SW 1271 (cell line): ENCODE data around the gene KLC4.
"Not testable (repeated sequence)": the region's sequence is repeated elsewhere in the genome, so short reads cannot be mapped to it uniquely, and the experiment has no call there.

Experiments
- DNase-seq, 2 experiments: peaks; one replicate each; lab custom pipeline; 2025; lab: John Stamatoyannopoulos, UW

Gene KLC4

DNA sequence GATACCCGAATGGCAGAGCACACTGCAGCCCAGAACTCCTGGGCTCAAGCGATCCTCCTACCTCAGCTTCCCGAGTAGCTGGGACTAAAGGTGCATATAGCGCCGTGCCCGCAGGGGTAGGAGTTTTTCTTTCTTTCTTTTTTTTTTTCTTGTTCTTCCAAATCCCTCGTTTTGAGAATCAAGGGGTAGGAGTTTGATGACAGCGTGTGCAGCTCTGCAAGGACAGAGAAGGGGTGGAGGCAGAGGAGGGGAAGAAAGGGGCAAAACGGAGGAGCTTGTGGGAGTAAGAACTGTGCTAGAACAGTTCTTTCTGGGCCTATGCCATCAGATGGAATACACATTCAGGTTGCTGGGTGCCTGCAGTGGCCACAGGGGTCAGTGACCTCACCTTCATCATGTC lies 22.7 kb upstream of the KLC4 start:
- DNase-seq, result no peak

DNA sequence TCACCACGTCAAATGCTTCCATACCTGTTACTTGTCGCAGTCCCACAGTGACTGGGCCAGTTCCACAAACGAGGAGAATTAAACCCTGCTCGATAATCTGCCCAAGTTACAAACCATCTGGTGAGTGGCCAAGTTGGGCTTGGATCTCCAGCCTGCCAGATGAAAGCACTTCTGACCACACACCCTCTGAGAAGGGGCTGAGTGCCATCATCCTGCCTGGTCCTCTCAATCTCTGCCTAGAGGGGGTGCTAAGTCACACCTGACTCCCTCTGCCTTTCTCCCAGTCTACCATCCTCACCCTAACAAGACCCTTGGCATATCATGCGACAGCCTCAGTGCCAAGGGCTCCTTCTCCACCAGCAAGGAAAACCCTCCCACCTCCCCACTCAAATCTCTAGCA lies 22.2 kb upstream of the KLC4 start:
- DNase-seq, result no peak

DNA sequence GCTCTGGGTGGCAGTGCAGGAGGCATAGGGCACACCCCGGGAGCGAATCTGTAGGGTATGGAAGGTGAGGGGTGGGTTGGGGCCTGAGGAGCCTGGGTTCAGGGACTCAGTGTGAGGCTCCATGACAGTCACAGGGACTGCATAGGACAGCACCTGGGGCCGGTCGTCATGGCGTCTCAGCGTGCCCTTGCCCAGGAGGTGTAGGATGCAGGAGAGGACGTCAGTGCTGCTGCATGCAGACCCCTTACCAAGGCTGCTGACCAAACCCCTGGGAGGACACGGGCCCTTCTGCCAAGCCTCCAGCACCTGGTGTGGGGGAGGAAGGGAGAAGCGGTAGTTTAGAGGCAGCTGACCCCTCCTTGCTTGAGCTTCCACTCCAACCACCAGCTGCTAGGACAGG lies 21.7 kb upstream of the KLC4 start:
- DNase-seq, result no peak

DNA sequence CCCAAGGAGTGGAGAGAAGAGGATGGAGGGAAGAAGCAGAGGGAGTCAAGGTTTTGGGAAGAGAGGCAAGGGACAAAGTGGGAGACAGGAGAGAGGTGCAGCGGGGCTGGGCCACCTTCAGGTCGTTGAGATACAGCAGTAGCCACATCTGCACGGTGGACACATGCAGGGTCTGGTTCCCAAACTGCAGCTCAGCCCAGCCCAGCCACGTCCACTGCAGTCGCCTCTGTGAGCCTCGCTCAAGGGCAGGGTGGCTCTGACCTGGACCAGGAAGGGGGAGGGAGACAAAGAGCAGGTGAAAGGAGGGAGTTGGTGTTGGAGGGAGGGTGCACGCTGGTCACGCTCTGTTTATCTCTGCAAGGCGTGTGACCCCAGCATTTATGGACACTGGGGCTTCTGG lies 20.7 kb upstream of the KLC4 start:
- no peak for DNase-seq

DNA sequence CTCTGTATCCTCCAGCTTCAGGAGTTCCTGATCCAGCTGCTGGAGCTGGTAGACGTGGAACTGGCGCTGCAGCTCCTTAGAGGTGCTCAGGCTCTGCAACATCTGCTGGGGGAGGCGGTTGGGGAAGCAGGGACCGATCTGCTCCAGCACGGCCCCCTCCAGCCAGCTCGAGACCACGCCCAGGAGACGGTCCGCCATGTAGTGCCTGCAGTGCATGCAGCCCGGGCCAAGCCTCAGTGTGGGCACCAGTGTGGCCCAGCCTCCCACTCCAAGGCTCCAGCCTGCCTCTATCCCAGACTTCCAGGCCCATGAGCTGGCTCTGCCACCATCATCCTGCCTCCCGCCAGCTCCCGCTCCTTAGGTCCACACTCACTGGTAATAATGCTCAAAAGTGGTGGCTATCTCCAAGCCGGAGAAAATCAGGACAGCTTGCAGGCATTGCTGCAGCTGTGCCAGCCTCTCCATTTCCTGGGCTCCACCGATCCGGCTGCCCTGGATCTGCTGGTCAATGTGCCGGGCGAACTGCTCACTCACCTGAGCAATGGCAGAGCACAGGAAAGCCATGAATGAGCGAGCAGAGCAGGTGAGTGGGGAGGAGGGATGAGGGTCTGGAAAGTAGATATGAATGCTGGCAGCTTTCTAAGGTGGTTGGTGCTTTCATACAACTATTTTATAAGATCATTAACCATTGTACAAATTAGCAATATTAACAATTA lies 18.7 kb upstream of the KLC4 start:
- DNase-seq, result no peak

DNA sequence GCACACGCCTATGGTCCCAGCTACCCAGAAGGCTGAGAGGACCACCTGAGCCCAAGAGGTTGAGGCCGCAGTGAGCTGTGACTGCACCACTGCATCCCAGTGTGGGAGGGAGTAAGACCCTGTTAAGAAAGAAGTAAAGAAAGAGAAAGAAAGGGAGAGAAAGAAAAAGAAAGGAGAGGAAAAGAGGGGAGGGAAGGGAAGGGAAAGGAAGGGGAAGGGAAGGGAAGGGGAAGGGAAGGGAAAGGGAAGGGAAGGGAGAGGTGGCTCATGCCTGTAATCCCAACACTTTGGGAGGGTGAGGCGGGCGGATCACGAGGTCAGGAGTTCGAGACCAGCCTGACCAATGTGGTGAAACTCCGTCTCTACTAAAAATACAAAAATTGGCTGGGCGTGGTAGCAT lies 18.0 kb upstream of the KLC4 start:
- not testable (repeated sequence) for DNase-seq

DNA sequence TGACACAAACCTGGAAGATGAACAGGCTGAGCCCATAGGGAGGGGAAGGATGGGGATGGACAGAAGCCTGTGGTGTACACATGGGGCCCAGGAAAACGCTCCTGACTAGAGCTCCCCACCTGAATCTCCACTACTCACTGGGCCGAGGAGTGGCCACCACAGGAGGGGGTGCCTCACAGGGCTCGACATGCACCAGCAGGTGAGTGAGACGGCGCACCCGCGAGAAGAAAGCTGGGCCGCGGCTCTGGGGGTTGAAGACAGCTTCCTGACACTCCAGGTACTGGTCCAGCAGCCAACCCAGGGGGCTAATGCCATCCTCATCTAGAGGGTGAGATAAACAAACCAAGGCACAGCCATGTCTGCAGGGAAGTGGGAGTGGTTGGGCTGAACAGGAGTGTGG lies 16.1 kb upstream of the KLC4 start:
- no peak for DNase-seq

DNA sequence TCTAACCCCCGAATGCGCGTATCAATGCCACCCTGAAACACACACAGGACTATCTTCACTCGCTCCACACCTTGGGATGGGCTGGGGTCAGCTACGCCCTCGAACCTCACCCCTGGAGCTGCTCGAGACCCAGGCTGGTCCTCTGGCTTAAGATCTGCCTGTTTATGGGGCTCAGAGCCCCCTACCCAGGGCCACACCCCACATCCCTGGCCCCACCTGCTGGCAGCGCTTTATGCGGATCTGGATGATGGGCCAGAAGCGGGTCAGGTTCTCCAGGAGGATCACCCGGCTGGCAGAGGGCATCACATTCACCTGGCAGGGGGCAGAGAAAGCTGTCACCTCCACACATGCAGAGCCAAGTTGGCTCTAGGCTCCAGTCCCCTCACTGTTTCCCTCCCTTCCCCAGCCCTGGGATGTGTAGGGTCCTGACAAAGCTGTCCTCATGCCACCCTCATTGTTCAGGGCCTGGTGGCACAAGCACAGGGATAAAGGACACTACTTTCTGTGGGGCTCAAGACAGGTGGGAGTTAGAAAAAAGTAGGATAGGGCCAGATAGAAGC lies 14.0 kb upstream of the KLC4 start:
- no peak for DNase-seq

DNA sequence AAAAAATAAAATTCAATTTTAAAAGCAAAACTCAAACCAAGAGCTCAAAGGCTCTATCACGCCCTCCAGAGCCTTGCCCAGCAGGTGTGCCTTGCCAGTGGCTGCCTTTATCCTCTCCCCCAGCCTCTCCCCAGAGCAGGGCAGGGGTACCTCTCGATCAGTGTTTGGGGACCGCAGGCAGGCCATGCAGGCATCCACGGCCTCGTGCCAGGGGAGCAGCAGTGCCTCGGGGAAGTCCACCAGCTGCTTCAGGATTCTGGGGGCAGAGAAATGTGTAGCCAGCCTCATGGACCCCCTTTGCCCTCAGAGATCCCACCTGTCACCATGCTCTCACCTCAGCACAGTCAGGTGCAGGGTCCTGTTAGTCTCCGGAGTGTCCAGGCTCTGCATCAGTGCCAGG lies 11.4 kb upstream of the KLC4 start:
- DNase-seq, result no peak

DNA sequence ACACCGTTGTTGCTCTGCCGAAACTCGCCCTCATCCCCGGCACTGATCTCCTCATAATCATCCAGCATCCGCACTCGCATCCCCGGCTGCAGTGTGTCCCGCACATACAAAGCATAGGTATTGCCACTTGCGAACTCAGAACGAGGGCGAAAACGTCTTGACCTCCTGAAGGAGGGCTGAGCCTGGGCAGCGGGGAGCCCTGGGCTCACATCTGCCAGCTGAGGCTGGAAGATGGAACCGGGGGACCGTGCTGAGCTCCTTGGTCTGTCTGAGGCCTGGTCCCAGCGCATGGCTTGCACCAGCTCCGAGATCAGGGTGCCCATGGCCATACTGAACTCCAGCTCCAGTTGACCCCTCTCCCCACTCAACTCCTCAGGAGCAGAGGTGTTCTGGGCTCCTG lies 8.4 kb upstream of the KLC4 start:
- no peak for DNase-seq

DNA sequence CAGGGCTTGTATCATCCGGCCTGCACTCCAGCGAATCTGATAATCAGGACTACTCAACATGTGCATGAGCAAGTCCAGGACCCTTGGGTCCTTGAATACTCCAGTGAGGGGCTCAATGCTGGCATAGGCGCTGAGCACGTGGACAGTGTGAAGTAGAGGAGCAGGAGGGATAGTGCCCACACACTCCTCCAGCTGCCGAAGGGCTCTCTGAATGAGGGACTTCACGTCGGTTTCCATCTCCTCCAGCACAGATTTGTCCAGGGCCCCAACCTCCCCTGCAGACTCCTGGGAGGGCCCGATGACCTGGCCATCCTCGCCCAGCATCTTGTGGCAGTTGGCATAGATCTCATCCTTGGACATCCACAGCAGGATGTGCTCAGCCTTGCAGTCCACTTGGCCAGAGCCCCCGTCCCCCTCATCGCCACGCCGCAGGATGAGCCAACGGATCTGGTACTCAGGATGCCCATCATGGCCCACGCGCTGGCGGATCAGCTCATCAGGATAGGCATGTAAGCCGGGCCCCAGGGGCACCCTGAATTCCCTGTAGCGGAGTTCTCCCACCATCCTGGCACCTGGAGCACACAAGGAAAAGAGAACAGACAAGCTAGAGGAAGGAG lies 7.1 kb upstream of the KLC4 start:
- no peak for DNase-seq

DNA sequence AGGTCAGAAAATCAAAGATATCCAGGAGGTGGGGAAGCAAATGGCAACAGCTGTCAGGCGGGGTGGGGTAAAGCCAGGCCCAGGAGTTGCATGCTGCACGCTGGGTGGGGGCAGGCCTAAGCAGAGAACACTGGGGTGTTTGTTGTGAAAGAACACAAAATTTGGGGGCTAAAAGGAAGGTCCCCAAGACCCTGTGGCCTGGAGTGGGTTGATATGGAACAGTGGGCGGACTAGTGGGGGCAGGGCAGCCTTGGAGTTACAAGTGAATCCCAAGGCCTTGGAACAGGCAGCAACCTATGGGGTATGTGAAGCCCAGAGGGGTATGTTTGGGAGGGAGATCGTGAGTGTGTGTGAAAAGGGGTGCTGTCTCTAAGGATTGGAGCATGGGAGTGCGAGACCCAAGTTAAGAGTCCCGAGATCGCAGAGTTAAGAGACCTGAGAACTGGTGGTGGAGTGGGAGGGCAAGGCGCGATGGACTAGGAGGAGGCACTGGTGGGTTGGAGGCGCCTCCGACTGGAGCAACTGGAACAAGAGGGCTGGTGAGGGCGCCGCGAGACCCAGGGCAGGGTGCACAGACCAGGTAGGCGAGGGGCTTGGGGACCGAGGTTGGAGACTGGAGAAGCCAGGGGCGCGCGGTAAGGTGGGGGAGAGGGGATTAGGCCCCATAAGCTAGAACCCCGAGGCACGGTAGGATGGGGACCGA lies 6.4 kb upstream of the KLC4 start:
- no peak for DNase-seq

DNA sequence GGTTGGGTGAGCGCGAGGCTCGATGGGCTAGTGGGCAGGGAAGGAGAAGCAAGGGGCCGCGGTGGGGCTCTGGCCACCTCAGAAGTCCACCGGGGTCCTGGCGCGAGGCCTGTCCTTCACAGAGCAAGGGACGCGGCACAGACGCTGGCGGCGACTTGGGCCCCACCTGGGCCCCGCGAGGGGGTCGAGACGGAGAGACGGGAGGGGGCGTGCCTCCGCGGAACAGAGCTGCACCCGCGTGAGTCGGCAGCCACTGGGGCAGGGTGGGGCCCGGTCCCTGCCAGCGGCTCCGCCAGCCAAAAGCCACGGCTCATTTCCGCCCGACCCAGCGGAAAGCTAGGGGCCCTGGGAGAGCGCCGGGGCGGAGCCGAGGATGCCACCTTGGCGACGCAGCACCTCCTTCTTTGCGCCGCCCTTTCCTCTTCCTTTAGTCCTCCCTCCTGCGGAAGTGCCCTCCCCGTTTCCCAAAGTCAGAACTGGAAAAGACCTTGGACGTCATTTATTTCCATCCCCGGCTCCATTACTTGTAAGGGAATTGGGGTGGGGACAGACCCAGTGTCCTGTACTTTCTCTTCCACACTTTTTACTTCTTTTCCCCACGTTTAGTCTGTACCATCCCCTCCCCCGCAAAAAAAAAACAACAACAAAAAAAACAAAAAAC lies 5.8 kb upstream of the KLC4 start, which contains the start of gene CUL7:
TSS of gene CUL7 (minus strand) at position 307 of the 661 bp plus-strand sequence. CDS start 1,063 bp downstream, outside the sequence.
- peak; percentile 91 to 95 for DNase-seq

DNA sequence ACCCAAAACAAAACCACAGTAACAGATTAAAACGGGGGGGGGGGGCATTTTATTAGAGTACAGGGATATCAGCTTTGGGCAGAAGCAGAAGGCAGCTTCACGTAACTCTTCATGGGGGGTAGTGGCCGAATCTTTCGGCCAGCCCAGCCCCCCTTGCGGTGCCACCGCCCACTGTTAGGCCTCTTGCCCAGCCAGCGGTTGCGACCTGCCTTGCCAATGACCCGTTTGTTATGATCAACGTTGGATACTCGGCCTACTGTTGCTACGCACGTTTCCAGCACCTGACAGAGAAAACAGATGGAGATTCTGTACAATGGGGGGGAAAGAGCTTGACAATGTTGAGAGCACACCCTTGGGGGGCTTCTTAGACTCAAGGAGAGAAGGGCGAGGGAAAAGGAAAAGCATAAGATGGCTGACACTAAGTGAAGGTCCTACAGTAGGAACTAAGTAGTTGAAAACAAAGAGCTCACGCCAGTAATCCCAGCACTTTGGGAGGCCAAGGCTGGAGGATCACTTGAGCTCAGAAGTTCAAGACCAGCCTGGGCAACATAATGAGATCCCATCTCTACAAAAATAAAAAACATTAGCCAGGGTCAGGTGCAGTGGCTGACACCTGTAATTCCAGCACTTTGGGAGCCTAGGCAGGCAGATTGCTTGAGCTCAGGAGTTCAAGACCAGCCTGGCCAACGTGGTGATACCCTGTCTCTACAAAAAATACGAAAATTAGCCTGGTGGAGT lies 5.1 kb upstream of the KLC4 start:
- no peak for DNase-seq

DNA sequence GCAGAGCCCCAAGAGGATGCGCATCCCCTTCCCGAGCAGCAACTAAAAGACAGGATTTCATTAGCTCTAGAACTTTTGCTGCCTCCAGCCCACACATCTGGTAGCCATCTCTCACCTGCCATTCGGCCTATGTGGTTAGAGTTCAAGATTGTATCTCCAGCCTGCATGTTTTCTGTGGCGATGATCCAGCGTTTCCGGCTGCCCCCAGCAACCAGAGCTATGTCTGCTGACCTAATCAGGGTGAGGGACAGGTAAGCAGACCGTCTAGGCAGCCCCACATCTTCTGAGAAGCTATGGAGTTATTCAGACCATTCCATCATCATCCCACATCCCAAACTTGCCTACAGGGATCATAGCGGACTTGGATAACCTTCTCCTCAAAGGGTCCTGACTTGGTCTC lies 3.5 kb upstream of the KLC4 start:
- DNase-seq, result no peak

DNA sequence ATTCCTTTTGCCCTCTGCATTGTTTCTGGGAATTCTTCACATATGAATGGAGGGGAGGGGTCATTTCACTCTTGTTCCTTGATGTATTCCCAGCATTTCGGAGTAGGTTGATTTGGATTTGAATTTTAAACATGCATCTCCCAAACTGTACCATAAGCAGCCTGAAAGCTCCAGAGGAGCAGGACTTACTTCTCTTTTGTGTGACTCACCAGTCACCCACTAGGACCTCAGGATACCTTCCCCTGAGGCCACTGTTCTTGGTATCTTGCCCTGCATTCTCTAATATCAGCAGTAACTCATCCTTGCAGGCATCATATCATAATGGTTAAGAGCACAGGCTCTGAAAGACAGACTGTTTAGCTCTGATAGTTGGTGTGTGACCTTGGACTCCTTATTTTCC lies 900 bp upstream of the KLC4 start:
- DNase-seq, result no peak

DNA sequence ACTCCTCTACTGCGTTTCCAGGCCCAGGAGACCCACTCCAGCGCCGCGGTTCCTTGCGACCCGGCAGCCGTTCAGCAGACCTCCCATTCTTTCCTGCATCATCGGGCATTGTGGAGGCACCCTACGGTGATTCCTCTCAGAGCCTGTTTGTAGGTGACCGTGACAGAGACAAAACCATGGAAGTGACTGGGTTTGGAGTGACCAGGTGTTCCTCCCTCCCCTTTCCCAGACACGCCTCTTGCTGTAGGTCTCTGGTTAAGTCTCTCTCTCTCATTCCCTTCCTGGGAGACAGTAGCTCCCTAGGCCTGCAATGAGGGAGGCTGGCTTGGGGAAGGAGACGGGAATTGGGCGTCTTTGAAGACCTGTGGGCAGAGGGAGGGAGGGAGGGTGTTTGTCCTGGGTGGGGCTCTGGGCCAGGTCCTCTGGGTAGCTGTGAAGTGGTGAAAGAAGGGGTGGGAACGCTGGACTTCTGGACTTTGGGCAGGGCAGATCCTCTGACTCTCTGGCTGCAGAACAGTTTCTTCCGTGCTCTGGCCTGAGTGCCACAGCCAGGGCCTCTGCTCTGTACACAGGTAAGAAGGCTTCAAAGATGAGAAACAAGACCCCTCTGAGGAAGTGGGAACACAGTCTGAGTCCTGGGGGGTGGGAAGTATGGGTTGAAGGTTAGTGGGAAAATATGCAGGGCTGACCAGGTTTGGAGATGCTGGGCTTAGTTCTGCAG lies 763 bp downstream of the KLC4 start:
- peak in 1 of 2 experiments; percentile 37 for DNase-seq

DNA sequence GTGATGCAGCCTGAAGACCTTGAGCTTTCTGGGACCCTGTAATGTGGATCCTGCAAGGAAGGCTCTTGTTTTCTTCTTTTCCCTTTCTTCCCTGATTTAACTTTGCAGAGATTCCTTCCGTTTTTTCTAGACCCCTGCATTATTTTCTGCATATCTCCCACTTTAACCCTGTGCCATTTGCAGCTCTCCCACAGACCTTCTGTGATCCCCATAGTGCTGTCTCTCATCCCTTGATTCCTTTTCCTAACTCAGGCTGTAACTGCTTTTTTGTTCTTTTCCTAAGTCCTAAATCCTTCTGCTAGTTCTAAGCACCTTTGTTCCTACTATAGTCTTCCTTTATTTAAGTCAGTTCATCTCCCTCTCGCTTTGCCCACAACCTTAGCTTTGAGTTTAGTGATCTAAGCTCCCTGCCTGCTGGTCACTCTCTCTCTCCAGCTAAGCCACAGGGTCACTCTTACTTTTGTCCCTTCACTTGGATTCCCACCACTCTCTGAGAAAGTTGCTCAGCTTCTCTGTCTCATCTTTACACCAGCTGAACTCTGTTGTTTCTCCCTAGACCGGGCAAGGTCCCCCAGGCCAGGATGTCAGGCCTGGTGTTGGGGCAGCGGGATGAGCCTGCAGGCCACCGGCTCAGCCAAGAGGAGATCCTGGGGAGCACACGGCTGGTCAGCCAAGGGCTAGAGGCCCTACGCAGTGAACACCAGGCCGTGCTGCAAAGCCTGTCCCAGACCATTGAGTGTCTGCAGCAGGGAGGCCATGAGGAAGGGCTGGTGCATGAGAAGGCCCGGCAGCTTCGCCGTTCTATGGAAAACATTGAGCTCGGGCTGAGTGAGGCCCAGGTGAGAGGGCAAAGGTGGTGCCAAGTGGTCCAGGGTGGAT lies 1.6 kb downstream of the KLC4 start:
- no peak for DNase-seq

DNA sequence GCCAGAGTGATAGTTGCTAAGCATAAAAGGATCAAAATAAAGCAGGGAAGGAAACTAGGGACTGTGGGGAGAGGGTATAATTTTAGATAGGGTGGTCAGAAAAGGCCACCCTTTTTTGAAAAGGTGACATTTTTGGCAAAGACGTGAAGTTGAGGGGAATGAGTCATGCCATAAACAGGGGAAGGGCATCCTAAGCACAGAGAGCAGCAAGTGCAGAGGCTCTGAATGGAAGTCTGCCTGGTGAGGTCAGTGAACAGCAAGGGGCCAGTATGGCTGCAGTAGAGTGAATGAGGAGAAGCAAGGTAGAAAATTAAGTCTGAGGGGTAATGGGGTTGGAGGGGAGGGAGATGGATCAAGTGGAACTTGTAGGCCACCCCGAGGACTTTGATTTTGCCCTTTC lies 2.4 kb downstream of the KLC4 start:
- no peak for DNase-seq

DNA sequence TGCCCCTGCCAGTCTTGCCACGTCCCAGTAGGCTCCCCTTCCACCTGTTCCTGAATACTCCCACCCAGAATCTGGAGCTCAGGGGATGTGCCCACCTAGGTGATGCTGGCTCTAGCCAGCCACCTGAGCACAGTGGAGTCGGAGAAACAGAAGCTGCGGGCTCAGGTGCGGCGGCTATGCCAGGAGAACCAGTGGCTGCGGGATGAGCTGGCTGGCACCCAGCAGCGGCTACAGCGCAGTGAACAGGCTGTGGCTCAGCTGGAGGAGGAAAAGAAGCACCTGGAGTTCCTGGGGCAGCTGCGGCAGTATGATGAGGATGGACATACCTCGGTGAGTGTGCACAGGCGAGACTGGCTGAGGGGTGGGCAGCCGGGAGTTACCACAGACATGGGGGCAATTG lies 3.4 kb downstream of the KLC4 start:
- no peak for DNase-seq
